GM19099 (cell line): ENCODE measurements around the gene FBLN2.

ENCODE experiments used
- POLR2A ChIP-seq: IDR thresholded peaks from 3 replicates; pipeline ENCODE4 v1.6.1; 2011; ENCODE audit warnings: low read depth; ENCODE audit not compliant: insufficient read length; ENCODE audit errors: extremely low read depth

FBLN2 gene

GRCh38 chr3:13509059-13509815 lies 39.7 kb upstream of the FBLN2 start:
- TF ChIP-seq POLR2A = no peak

GRCh38 chr3:13509816-13510192 lies 39.1 kb upstream of the FBLN2 start:
- TF ChIP-seq POLR2A = no peak

- no peak for TF ChIP-seq POLR2A
These were observed 36.5 kb upstream of the FBLN2 start for GRCh38 chr3:13512451-13512850.

GRCh38 chr3:13513051-13513912 lies 35.6 kb upstream of the FBLN2 start:
- no peak for TF ChIP-seq POLR2A

- TF ChIP-seq POLR2A = no peak
These were observed 34.9 kb upstream of the FBLN2 start for GRCh38 chr3:13513913-13514517.

- TF ChIP-seq POLR2A = no peak
These were observed 34.1 kb upstream of the FBLN2 start for GRCh38 chr3:13514639-13515435.

GRCh38 chr3:13515786-13516759 lies 32.9 kb upstream of the FBLN2 start:
- no peak for TF ChIP-seq POLR2A

GRCh38 chr3:13516760-13517135 lies 32.2 kb upstream of the FBLN2 start:
- TF ChIP-seq POLR2A = no peak

- no peak for TF ChIP-seq POLR2A
These were observed 31.5 kb upstream of the FBLN2 start for GRCh38 chr3:13517253-13517977.

GRCh38 chr3:13518516-13518953 lies 30.4 kb upstream of the FBLN2 start:
- TF ChIP-seq POLR2A = no peak

GRCh38 chr3:13519006-13519791 lies 29.7 kb upstream of the FBLN2 start:
- TF ChIP-seq POLR2A = no peak

GRCh38 chr3:13520326-13520880 lies 28.5 kb upstream of the FBLN2 start:
- TF ChIP-seq POLR2A = no peak

GRCh38 chr3:13521309-13521708 lies 27.6 kb upstream of the FBLN2 start:
- TF ChIP-seq POLR2A = no peak

GRCh38 chr3:13522236-13522635 lies 26.7 kb upstream of the FBLN2 start:
- TF ChIP-seq POLR2A = no peak
